Esophagus muscularis mucosa (tissue), 3 donors: ENCODE data around the gene NAA50.
A peak's percentile ranks its signal among the peaks of the same experiment; 100 is the strongest.

Experiments
- POLR2A ChIP-seq: fragments of 450-650 bp; IDR thresholded peaks from one replicate; pipeline ENCODE4 v1.6.1; 2017; ENCODE audit warnings: antibody characterized with exemption, moderate library complexity, mild to moderate bottlenecking, low read depth
- POLR2AphosphoS5 ChIP-seq, 2 donors: sonication (generic); formaldehyde crosslinking; IDR thresholded peaks; one replicate each; pipeline ENCODE4 v1.6.1; 2017; ENCODE audit warnings: antibody characterized with exemption in 2 of 2
- TF ChIP-seq, protein P1 (sequence below), 3 experiments: fragments of 200-600 bp in 2 of 3; fragments of 450-650 bp in 1 of 3; sonication (generic) in 2 of 3; IDR thresholded peaks; one replicate each; pipeline ENCODE4 v1.5.1; 2017 to 2019; ENCODE audit warnings: antibody characterized with exemption in 3 of 3, mild to moderate bottlenecking in 2 of 3, moderate library complexity in 1 of 3

GRCh38 chr3:113736548-113737089 lies 9.4 kb downstream of the NAA50 start:
- TF ChIP-seq, protein P1, sequence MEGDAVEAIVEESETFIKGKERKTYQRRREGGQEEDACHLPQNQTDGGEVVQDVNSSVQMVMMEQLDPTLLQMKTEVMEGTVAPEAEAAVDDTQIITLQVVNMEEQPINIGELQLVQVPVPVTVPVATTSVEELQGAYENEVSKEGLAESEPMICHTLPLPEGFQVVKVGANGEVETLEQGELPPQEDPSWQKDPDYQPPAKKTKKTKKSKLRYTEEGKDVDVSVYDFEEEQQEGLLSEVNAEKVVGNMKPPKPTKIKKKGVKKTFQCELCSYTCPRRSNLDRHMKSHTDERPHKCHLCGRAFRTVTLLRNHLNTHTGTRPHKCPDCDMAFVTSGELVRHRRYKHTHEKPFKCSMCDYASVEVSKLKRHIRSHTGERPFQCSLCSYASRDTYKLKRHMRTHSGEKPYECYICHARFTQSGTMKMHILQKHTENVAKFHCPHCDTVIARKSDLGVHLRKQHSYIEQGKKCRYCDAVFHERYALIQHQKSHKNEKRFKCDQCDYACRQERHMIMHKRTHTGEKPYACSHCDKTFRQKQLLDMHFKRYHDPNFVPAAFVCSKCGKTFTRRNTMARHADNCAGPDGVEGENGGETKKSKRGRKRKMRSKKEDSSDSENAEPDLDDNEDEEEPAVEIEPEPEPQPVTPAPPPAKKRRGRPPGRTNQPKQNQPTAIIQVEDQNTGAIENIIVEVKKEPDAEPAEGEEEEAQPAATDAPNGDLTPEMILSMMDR (IDR thresholded peaks at IDR 0.05): peak; percentile 68 to 78 (median 72)
- TF ChIP-seq POLR2A (no peak), POLR2AphosphoS5 (IDR thresholded peaks at IDR 0.05) (no peak)
